ENCODE data around the gene NANOS1.

The NANOS1 gene

GRCh38 chr10:119030421-119031250, 1.1 kb downstream of the NANOS1 start:
- DNase-seq: peak; percentile 75
- Histone ChIP-seq H3K36me3 (ENCODE audit: insufficient read depth, low read length) (peaks cover 35% of the 10 kb centered on the region), H4K20me1 (ENCODE audit: insufficient read depth, low read length) (peaks cover 30% of the 10 kb centered on the region; the same call in 1 of the 2 replicates), H3K4me2 (ENCODE audit: insufficient read depth, low read length) (peak overlapping the region; percentile 65), H3K4me3 (ENCODE audit: low read depth in 1 of 2, low read length in 2 of 2) (peak overlapping the region; percentile 4 to 54; a peak in 3 of 4 replicates), H2AFZ (ENCODE audit: low read depth, low read length) (no peak overlapping the region; the same call in 1 of the 2 replicates), H3K27me3 (ENCODE audit: insufficient read depth, low read length, poor library complexity) (no peaks in the 10 kb centered on the region), H3K79me2 (ENCODE audit: insufficient read depth, low read length) (peaks cover 39% of the 10 kb centered on the region), H3K9ac (ENCODE audit: low read depth, low read length) (peak overlapping the region; percentile 71), H3K27ac (ENCODE audit: low read length) (peak overlapping the region; percentile 20), H3K9me3 (ENCODE audit: insufficient read depth, low read length, severe bottlenecking) (no peaks in the 10 kb centered on the region), H3K4me1 (ENCODE audit: insufficient read depth, low read length) (peaks cover 52% of the 10 kb centered on the region)
- peak; percentile 61 for ATAC-seq (ENCODE audit: insufficient read depth, low read depth)
- TF ChIP-seq, protein P1, sequence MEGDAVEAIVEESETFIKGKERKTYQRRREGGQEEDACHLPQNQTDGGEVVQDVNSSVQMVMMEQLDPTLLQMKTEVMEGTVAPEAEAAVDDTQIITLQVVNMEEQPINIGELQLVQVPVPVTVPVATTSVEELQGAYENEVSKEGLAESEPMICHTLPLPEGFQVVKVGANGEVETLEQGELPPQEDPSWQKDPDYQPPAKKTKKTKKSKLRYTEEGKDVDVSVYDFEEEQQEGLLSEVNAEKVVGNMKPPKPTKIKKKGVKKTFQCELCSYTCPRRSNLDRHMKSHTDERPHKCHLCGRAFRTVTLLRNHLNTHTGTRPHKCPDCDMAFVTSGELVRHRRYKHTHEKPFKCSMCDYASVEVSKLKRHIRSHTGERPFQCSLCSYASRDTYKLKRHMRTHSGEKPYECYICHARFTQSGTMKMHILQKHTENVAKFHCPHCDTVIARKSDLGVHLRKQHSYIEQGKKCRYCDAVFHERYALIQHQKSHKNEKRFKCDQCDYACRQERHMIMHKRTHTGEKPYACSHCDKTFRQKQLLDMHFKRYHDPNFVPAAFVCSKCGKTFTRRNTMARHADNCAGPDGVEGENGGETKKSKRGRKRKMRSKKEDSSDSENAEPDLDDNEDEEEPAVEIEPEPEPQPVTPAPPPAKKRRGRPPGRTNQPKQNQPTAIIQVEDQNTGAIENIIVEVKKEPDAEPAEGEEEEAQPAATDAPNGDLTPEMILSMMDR (IDR thresholded peaks at IDR 0.05; ENCODE audit: borderline replicate concordance, extremely low read depth, low read length, poor library complexity, severe bottlenecking): peak; percentile 25
- no peak for TF ChIP-seq EZH2 (IDR thresholded peaks at IDR 0.05; ENCODE audit: borderline replicate concordance, low read depth, low read length, severe bottlenecking)

DNA sequence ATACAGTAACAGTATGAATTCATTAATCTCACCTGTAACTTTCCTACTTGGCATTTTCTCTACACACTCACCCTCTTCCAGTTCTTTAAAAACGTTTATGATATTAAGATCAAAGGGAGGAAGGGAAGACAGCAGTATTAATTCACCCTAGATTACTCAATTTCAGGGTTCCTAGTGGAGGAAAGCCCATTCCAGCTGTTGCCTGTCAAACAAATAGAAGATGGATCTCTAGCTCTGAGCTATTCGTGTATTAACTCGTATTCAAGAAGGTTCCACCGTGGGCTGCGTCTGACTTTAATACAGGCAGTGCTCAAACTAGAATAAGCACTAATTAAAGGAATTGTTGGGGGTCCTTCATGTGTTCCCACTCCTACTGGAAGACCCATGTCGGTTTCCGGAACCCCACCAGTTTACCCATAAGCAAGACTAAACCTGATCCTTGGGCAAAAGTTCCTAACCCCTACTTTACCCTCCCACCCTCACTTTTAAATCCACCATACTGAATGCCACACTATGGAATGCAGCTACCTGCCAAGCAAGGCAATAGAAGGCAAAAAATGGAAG, 2.1 kb downstream of the NANOS1 start:
- H3K4me1 ChIP-seq (ENCODE audit: insufficient read depth, low read length): peaks cover 52% of the 10 kb centered on the region
- peaks cover 33% of the 10 kb centered on the region; the same call in 1 of the 2 replicates for H4K20me1 ChIP-seq (ENCODE audit: insufficient read depth, low read length)
- no peak for DNase-seq
- peak overlapping the region; percentile 4 to 54; a peak in 3 of 4 replicates for H3K4me3 ChIP-seq (ENCODE audit: low read depth in 1 of 2, low read length in 2 of 2)
- H3K4me2 ChIP-seq (ENCODE audit: insufficient read depth, low read length): peak overlapping the region; percentile 65
- no peak for ATAC-seq (ENCODE audit: insufficient read depth, low read depth)
- TF ChIP-seq EZH2 (IDR thresholded peaks at IDR 0.05; ENCODE audit: borderline replicate concordance, low read depth, low read length, severe bottlenecking): no peak
- TF ChIP-seq, protein P1 (IDR thresholded peaks at IDR 0.05; ENCODE audit: borderline replicate concordance, extremely low read depth, low read length, poor library complexity, severe bottlenecking): no peak
- peaks cover 44% of the 10 kb centered on the region for H3K79me2 ChIP-seq (ENCODE audit: insufficient read depth, low read length)
- H2AFZ ChIP-seq (ENCODE audit: low read depth, low read length): no peak overlapping the region
- peak overlapping the region; percentile 71 for H3K9ac ChIP-seq (ENCODE audit: low read depth, low read length)
- peaks cover 45% of the 10 kb centered on the region for H3K36me3 ChIP-seq (ENCODE audit: insufficient read depth, low read length)
- no peak overlapping the region; the same call in 1 of the 2 replicates for H3K27ac ChIP-seq (ENCODE audit: low read length)
- no peaks in the 10 kb centered on the region for H3K9me3 ChIP-seq (ENCODE audit: insufficient read depth, low read length, severe bottlenecking)
- H3K27me3 ChIP-seq (ENCODE audit: insufficient read depth, low read length, poor library complexity): no peaks in the 10 kb centered on the region

GRCh38 chr10:119039161-119039560, 9.6 kb downstream of the NANOS1 start:
- Histone ChIP-seq H3K27me3 (ENCODE audit: insufficient read depth, low read length, poor library complexity) (no peaks in the 10 kb centered on the region), H3K9me3 (ENCODE audit: insufficient read depth, low read length, severe bottlenecking) (no peaks in the 10 kb centered on the region), H3K4me2 (ENCODE audit: insufficient read depth, low read length) (no peak overlapping the region), H3K79me2 (ENCODE audit: insufficient read depth, low read length) (peaks cover 79% of the 10 kb centered on the region), H3K27ac (ENCODE audit: low read length) (no peak overlapping the region), H2AFZ (ENCODE audit: low read depth, low read length) (no peak overlapping the region), H3K9ac (ENCODE audit: low read depth, low read length) (no peak overlapping the region), H3K4me3 (ENCODE audit: low read depth in 1 of 2, low read length in 2 of 2) (no peak overlapping the region), H3K4me1 (ENCODE audit: insufficient read depth, low read length) (peaks cover 17% of the 10 kb centered on the region), H3K36me3 (ENCODE audit: insufficient read depth, low read length) (peaks cover 90% of the 10 kb centered on the region), H4K20me1 (ENCODE audit: insufficient read depth, low read length) (peaks cover 66% of the 10 kb centered on the region)
- TF ChIP-seq EZH2 (IDR thresholded peaks at IDR 0.05; ENCODE audit: borderline replicate concordance, low read depth, low read length, severe bottlenecking): no peak
- TF ChIP-seq, protein P1 (IDR thresholded peaks at IDR 0.05; ENCODE audit: borderline replicate concordance, extremely low read depth, low read length, poor library complexity, severe bottlenecking): no peak
- ATAC-seq (ENCODE audit: insufficient read depth, low read depth) (no peak), DNase-seq (no peak)

All from DND-41 (cell line).